ENCODE data around the gene NR4A3.

NR4A3 gene

DNA sequence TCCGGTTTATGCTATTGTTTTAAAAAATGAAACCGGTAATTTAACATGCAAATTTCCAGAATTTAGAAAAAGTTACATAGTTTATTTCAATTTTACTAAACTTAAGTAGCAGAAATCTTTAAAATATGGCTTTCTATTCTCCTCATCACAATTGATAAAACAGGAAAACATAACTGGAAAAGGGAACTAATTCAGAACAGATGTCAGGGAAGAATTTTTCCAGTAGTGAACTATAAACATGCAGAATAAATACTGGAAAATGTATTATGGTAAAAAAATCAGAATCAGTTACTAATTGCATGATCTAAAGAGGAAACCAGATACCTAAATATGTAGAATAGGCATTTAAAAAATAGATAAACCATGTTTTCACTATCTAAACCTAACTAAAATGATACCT lies 7.3 kb upstream of the NR4A3 start:
- DNase-seq (ENCODE audit: low spot score), result no peak

DNA sequence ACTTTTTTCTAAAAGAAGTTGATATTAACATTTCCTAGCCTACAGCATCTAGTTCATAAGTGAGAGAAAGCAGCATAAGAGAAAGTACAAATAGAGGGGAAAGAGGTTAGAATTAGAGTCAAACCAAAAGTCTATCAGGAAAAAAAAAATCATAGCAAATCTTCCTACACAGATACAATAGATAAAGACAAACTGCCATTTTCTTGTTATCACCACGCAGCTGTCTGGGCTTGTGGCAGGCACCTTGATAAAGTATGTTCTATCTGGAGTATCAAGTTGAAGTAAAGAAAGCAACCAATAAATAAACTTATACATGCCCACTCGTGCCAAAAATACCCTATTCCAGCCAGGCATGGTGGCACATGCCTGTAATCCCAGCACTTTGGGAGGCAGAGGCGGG lies 5.3 kb upstream of the NR4A3 start:
- DNase-seq (ENCODE audit: low spot score), result no peak

DNA sequence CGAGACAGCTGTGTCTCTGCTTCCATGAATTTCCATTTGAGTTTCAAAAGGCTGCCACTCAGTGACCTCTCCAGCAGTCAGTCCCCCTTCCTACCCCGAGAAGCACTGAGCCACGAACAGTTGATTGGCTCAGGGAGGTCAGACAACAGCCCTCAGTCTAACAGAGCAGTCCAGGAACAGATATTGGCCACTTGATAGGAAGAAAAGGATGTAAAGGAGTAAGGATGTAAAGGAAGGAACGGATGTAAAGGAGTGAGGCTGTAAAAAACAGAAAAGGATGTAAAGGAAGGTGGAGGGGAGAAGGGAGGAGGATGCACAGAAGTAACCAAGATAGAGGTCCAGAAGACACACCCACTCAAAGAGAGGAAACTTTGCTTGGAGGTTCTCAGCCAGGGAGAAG lies 3.2 kb upstream of the NR4A3 start:
- DNase-seq (ENCODE audit: low spot score), result no peak

DNA sequence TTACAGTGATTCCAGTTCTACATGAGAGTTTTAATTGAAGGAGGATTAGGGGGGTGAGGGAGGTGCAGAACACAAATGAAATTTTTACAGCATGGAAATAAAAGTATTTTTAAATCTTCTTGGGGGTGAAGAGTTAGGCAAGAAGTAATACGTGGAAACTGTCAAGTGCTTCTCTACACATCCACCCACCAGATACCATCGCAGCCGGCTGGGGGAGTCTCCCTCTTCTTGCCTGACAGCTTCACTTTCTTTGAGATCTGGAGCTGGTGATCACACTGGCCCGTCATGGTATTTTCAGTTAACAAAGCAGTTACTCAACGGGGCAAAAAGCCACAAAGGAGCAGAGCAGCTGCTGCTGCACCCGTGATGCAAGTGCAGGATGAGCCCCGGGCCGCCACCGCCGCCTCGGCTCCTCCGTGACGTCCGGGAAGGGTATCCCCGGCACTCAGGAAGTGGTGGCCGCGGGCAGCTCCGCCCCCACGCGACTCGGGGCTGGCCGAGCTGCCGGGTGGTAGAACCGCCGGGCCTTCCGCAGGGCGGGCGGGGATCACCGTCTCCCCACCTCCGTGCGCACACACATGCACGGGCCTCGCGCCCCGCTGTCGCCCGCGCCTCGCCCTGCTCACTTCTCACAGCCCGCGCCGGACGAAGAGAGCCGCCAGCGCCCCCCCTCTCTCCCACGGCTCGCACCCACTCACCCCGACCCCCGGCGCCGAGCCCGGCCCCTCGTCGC lies 2.4 kb upstream of the NR4A3 start:
- peak; percentile 82 for DNase-seq (ENCODE audit: low spot score)

DNA sequence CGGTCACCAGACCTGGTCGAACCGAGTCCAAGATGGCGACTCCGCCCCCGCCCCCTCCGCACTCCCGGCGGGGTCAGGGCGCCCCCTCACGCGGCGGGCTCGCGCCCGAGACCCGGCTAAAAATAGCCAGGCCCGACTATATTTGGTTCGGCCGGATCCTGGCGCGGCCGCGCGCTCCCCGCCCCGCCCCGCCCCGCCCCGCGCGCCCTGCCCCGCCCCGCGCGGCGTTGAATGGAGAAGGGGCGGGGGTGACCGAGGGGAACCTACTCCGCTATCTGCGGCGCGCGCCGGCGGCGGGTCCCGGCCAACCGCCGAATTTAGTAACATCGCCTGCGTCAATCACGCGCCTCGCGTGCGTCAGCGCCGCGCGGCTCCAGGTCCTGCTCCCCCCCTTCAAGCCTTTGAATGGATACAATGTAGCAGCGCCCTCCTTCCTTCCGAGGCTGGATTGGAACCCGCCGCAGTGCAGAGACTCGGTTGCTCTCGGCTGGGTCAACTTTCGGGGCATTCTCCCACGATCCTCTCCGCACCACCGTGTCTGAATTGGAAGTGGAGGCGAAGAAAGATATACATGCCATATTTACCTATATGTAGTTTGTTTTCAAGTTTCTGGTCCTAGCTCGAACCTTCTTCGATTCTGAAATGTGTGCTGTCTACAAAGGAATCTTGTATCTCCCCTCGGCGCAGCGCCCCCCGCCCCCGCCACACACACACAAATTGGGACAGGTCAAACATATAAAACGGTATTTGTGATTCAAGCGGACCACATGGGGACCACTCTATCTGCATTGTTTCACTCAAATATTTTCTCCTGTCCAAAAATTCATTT lies 1.6 kb upstream of the NR4A3 start:
- DNase-seq (ENCODE audit: low spot score), result peak; percentile 92

DNA sequence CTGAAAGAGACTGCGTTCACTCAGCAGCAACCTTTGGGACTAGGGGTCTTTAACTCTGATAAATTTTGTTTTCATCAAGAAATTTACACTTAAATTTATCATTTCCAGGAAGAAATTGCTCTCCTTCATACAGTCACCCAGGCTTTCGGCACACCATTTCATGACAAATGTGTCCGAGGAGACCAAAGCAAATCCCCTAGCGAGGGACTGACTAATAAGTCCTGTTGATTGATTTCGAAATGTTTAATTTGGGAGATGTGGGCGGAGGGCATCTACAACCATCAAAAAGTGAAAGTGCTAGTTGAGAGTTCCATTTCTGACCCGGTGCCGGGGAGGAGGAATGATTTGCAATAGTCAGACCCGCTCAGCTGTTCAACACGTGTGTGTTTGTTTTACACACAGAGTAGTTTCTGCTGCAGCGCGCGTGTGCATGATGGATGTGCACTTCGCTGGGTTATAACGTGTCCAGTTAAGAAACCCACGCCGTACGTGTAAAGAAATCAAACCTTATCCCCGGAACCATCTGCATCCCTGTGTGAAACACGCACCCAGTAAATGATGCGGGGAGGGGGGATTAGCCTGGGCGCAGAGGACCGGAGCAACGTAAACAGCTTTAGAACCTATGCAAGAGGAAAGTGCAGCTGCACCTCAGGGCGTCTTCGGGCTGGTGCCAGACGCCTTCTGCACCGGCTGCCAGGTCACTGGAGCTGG lies 845 bp upstream of the NR4A3 start:
- DNase-seq (ENCODE audit: low spot score), result peak; percentile 77

DNA sequence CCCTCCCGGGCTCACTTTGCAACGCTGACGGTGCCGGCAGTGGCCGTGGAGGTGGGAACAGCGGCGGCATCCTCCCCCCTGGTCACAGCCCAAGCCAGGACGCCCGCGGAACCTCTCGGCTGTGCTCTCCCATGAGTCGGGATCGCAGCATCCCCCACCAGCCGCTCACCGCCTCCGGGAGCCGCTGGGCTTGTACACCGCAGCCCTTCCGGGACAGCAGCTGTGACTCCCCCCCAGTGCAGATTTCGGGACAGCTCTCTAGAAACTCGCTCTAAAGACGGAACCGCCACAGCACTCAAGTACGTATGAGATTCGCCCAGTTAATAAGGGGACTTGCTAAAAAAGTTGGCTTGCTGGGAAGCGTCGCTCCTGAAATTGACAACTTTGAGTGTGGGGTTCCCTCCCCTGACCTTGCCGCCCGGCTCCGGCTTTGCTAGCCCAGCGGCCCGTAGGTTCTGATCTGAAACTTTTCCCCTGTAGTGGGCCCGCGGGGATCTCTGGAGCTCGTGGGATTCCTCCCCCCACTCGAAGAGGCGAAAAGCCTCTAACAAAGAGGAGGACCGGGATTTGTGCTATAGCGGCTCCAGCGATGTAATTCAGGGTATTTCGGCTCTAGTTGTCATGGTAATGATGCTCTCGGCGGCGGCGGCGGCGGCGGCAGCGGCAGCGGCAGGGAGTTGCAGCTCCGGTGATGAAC lies 572 bp downstream of the NR4A3 start:
- DNase-seq (ENCODE audit: low spot score), result no peak

DNA sequence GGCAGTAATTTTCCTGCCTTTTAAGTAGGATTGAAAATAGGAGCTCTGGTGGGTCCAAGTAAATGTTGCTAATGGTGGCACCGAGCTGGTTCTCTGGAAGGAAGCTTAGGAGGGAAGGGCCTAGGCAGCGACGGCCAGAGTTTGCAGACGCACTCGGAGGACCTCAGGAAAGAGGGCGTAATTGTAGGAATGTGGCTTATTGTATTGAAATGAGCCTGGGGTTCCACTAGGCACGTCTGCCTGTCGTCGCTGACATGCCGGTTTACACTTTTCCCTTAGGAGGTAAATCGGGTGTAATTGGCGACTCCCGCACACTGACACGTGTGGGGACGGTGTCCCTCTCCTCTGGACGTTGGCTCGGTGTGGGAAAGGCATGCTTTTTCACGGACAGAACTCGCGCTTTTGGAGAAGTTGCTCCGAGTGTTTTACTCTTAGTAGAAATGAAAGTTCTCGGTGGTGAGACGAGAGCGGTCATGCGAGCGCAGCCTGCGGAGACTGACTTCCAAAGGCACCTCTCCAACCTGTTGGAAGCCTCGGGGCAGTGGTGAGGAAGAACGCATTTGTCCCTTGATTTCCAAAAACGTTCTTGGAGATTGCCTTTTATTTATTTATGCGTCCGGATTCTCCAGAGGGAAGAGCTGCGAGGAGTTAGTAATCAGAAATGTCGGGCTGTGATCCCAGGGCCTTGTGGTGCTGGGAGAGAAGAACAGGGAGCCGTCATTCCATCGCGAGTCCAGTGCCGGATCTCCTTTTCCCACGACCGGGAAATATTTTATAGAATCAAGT lies 1.3 kb downstream of the NR4A3 start:
- peak; percentile 69 for DNase-seq (ENCODE audit: low spot score)

DNA sequence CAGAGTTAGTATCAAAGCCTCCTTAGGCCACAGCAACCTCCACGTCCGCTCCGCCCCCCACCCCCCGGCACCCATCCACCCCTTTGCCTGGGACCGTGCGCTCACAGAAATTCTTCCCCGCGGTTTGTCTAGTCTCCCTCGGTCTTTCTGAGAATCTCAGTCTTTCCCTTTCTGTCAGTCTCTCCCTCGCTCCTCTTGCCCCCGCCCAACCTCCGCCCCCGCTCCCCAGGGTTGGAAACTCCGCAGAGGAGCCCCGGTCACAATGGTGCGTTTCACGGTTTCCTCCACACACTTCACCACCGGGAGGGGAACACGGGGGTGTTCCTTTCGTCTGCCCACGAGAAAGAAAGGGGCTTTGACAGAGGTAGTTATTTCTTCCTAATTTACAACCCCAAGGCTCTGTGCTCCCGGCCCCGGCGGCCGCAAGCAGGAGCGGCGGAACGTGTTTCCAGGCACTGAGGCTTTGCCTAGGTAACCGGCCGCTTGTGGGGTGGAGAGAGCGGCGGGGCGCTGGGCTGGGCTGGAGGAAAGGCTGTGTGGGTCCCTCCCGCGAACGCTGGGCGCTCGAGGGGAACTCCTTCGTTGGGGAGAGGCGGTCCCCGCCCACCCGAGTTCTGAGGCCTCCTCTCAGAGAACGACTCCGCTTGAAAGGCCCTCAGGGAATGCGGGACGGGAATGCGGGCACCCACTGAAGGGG lies 2.1 kb downstream of the NR4A3 start:
- peak; percentile 37 for DNase-seq (ENCODE audit: low spot score)

DNA sequence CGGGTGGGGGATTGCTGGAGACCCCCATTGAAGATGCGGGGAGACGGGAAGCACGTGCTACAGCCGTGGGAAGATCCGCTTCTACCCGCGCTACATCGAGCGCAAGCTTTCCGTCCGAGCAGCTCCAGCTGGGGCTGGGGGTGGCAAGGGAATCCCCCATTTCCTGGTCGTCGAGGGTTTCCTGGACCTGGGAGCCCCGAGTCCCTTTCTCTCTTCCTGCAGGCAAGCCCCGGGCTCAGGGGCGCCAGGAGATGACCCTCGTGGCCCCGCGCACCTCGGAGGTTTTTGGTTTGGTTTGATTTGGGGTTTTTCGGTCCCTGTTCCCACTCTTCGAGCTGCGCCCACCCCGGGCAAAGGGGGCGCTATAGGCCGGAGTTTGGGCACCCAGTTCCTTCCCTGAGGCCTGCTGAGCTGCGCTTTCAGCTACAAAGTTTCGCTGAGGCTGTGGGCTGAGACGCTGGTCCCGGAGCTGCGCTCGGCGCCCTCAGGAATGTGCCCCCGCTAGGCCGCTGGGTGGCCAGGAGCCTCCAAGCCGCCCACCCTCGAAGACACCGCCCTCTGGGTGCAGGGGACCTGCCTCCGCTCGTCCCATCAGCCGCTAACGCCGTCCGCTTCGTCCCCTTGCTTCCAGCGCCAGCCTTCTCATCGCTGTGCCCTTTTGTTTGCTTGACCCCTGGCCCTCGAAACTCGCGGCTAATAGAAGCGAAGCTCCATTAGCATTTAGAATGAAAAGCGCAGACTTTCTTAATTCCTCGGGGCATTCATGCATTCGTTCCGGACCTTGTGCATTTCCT lies 2.9 kb downstream of the NR4A3 start:
- no peak for DNase-seq (ENCODE audit: low spot score)

DNA sequence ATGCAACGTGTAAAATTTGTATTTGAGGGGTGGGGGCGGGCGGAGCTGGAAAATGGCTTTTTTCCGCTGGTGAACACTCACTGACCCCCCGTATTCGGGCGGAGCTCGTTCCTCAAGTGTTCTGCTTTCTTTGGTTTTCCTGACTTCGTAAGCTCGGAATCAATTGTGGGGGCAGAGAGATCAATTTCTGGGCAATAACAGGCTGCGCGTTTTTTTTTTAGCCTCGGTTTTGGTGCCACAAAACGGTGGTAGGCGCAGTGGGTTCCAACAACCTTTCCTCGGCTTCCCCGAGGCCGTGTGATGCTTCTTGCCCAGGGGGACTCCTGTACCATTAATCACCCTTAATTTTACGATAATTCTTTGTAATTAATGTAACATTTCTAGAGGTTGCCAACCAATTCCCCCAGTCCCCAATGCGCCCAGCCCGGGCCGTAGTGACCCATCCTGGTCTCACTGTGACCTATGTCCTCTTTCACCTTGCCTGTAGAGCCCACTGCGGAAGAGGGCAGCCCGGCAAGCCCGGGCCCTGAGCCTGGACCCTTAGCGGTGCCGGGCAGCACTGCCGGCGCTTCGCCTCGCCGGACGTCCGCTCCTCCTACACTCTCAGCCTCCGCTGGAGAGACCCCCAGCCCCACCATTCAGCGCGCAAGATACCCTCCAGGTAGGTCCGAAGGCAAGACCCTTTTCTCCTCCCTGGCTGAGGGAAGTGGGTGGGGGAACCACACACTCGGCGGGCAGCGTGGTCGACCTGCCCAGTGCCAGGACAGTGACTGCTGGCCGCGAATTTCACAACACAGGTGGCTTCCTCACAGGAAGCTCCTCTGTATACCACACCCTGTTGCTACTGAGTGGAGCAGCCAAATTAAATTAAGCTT lies 3.7 kb downstream of the NR4A3 start:
- DNase-seq (ENCODE audit: low spot score), result no peak

DNA sequence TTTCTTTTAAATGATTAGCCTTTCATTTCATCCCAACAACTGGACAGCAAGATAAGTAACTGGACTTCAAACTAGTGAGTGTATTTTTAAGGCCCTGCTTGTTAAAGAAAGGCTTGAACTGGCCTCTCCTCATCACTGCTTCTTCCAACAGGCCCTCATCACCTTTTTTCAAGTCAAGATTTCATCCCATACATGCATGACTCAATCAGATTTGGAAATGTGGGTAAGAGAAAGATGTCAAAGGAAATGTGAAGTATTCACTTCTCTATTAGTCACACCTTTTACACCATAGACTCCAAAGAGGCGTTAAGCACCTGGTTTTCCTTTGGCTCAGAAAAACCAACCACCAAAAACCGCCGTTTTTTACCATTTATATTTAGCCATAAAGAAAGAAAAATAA lies 4.9 kb downstream of the NR4A3 start:
- DNase-seq (ENCODE audit: low spot score), result no peak

DNA sequence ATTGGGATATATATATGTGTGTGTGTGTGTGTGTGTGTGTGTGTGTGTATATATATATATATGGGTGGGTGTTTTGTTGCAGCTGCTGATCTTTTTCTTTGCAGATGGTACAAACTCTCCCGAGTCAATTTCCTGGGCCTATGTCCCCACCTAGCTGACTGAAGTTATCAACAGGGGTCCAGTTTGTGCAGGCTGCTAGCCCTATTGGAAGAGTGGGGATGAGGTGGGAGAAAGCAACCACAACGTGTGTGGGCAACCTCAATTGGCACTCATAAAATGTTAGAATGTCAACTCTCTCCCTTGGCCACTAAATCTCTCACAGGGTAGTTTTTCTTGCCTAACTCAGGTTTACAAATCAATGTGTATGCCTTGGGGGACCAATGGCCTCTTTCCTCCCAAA lies 5.6 kb downstream of the NR4A3 start:
- DNase-seq (ENCODE audit: low spot score), result no peak

DNA sequence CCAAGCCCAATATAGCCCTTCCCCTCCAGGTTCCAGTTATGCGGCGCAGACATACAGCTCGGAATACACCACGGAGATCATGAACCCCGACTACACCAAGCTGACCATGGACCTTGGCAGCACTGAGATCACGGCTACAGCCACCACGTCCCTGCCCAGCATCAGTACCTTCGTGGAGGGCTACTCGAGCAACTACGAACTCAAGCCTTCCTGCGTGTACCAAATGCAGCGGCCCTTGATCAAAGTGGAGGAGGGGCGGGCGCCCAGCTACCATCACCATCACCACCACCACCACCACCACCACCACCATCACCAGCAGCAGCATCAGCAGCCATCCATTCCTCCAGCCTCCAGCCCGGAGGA lies 6.3 kb downstream of the NR4A3 start:
- no peak for DNase-seq (ENCODE audit: low spot score)

DNA sequence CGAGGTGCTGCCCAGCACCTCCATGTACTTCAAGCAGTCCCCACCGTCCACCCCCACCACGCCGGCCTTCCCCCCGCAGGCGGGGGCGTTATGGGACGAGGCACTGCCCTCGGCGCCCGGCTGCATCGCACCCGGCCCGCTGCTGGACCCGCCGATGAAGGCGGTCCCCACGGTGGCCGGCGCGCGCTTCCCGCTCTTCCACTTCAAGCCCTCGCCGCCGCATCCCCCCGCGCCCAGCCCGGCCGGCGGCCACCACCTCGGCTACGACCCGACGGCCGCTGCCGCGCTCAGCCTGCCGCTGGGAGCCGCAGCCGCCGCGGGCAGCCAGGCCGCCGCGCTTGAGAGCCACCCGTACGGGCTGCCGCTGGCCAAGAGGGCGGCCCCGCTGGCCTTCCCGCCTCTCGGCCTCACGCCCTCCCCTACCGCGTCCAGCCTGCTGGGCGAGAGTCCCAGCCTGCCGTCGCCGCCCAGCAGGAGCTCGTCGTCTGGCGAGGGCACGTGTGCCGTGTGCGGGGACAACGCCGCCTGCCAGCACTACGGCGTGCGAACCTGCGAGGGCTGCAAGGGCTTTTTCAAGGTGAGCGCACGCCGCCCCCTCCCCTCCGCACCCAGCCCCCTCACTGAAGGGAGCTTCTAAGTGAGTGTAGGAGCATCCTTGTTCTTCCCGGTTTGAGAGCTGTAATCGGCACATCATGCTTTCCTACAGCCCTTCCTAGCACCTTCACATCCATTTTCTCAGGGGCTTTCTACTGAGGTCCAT lies 6.9 kb downstream of the NR4A3 start:
- no peak for DNase-seq (ENCODE audit: low spot score)

DNA sequence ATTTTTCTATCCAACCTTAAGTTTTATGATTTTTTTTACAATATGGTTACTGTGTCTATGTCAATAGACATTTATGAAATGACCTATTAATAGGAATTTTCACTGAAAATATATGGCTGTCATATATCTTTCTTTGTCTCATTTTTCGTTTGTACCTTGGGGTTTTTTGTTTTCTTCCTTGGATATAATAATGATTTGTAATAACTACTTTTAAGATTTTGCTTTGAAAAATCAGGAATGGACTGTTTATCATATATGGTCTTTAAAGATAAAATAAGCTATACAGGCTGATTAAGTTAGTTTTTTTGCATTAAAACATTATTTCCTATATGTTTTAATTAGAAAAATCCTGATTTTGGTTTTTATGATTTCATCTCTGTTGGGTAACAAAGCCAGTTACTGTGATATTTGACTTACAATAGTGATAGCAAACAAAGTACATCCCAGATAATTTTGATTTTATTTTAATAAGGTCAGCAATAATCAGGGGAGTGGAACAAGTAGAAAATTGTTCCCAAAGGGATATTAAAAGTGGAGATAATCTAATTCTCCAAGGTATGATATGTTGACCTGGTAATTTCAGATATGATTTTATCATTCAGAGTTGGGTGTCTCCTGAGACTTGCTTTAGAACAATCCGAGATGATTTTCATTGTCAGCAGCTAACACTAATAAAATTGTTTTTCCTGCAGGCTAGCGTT lies 10.3 kb downstream of the NR4A3 start:
- DNase-seq (ENCODE audit: low spot score), result no peak

DNA sequence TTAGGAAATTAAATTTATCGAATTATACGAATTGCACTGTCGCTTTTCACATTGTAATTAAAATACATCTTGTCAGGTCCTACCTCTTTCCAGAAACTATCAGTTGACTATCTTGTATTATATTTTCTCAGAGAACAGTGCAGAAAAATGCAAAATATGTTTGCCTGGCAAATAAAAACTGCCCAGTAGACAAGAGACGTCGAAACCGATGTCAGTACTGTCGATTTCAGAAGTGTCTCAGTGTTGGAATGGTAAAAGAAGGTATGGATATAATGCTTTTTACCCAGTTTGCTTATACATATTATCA lies 10.8 kb downstream of the NR4A3 start:
- DNase-seq (ENCODE audit: low spot score), result no peak

DNA sequence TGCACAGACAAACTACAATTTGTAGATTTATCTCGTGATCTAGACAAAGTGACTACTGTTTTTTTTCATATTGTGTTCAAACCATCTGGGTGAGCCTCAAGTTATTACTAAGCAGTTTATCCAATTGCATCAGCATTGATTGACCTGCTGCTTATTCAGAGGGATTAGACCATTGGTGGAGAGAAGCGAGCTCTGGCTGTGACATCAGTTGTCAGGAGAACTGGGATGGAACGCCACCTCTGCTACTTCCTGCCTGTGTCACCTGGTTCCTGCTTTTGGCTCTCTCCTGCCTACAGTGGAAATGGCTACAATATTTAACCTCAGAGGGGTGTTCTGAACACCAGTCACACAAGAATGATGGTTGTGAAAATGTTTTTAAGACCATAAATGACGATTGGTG lies 12.1 kb downstream of the NR4A3 start:
- no peak for DNase-seq (ENCODE audit: low spot score)
